Stomach (tissue), 4 donors: ENCODE results near the gene TMEM231.

Experiments
- CTCF ChIP-seq, 7 experiments: fragments of 450-650 bp in 4 of 7; fragments of 200-600 bp in 3 of 7; sonication (generic) in 3 of 7; IDR thresholded peaks; one replicate each; pipeline ENCODE4 v1.5.1; 2016 to 2019; ENCODE audit warnings: antibody characterized with exemption in 7 of 7, control low read depth in 2 of 7, mild to moderate bottlenecking in 1 of 7
- EP300 ChIP-seq: sonication (generic); formaldehyde crosslinking; IDR thresholded peaks from one replicate; pipeline ENCODE4 v1.6.1; 2017; ENCODE audit warnings: antibody characterized with exemption
- POLR2A ChIP-seq, 4 donors: fragments of 450-650 bp; IDR thresholded peaks; one replicate each; pipeline ENCODE4 v1.6.1; 2016; ENCODE audit warnings: antibody characterized with exemption in 4 of 4, control low read depth in 2 of 4, mild to moderate bottlenecking in 1 of 4, moderate library complexity in 1 of 4
- POLR2AphosphoS5 ChIP-seq, 3 donors: sonication (generic); formaldehyde crosslinking; IDR thresholded peaks; one replicate each; pipeline ENCODE4 v1.6.1; 2016; ENCODE audit warnings: antibody characterized with exemption in 3 of 3

GRCh38 chr16:75495076-75495674 is 60.9 kb downstream of the TMEM231 start, which contains the start of gene CHST6:
- TF ChIP-seq CTCF (IDR thresholded peaks at IDR 0.05) (no peak), EP300 (no peak), POLR2A (IDR thresholded peaks at IDR 0.05) (no peak), POLR2AphosphoS5 (IDR thresholded peaks at IDR 0.05) (no peak)
